Keratinocyte (primary cell): ENCODE measurements around the gene LY6G5B. TPM values are rescaled to one million over a fixed set of nuclear protein-coding genes. Genes with fewer than 3 reads are reported as not detected.

Source experiments
- DNase-seq: peaks from one replicate; pipeline ENCODE4 v3.0.0-alpha.2; 2011; ENCODE audit warnings: low read depth, missing footprints, low spot score
- FAIRE-seq: peaks from 2 replicates; lab custom pipeline; 2011; peaks lifted over from hg19 to GRCh38; lab: Jason Lieb, UNC
- H2AFZ ChIP-seq: 2 replicates; pipeline ENCODE4 v1.6.0; 2012; ENCODE audit warnings: low read length, control low read depth, inconsistent platforms; ENCODE audit not compliant: control insufficient read depth
- H3K27ac ChIP-seq: 2 replicates; pipeline ENCODE4 v1.5.1; 2011; ENCODE audit warnings: low read length; ENCODE audit not compliant: control insufficient read depth, insufficient read depth
- H3K27me3 ChIP-seq: 3 replicates; pipeline ENCODE4 v1.6.0; 2011; ENCODE audit warnings: low read length; ENCODE audit not compliant: control insufficient read depth, insufficient read depth; ENCODE audit errors: extremely low read depth
- H3K36me3 ChIP-seq, 2 experiments: 2 replicates in 1 of 2; 3 replicates in 1 of 2; pipeline ENCODE4 v1.5.1; 2011; ENCODE audit warnings: low read length in 2 of 2, mild to moderate bottlenecking in 1 of 2; ENCODE audit not compliant: control insufficient read depth in 2 of 2, insufficient read depth in 2 of 2; ENCODE audit errors: extremely low read depth in 1 of 2
- H3K4me1 ChIP-seq: 3 replicates; pipeline ENCODE4 v1.5.1; 2011; ENCODE audit warnings: low read length; ENCODE audit not compliant: control insufficient read depth, insufficient read depth; ENCODE audit errors: extremely low read depth
- H3K4me2 ChIP-seq: 3 replicates; pipeline ENCODE4 v1.6.0; 2011; ENCODE audit warnings: low read depth, low read length; ENCODE audit not compliant: control insufficient read depth, insufficient read depth; ENCODE audit errors: extremely low read depth
- H3K4me3 ChIP-seq, 3 experiments: fragments of 200-600 bp in 1 of 3; sonication (generic) in 1 of 3; 2 replicates in 2 of 3; 3 replicates in 1 of 3; pipeline ENCODE4 v1.5.1; 2011 to 2016; ENCODE audit warnings: low read length in 3 of 3, mild to moderate bottlenecking in 3 of 3, control low read depth in 2 of 3, inconsistent platforms in 1 of 3, low read depth in 1 of 3, mixed read lengths in 1 of 3, mixed run types in 1 of 3, moderate library complexity in 1 of 3; ENCODE audit not compliant: control insufficient read depth in 2 of 3, insufficient read depth in 2 of 3; ENCODE audit errors: extremely low read depth in 1 of 3
- H3K79me2 ChIP-seq: 2 replicates; pipeline ENCODE4 v1.6.0; 2012; ENCODE audit warnings: low read length; ENCODE audit not compliant: control insufficient read depth, insufficient read depth
- H3K9ac ChIP-seq: 3 replicates; pipeline ENCODE4 v1.6.0; 2011; ENCODE audit warnings: low read length; ENCODE audit not compliant: control insufficient read depth, insufficient read depth; ENCODE audit errors: extremely low read depth
- H3K9me1 ChIP-seq: 3 replicates; pipeline ENCODE4 v1.6.0; 2011; ENCODE audit warnings: low read length; ENCODE audit not compliant: control insufficient read depth, insufficient read depth; ENCODE audit errors: extremely low read depth
- H3K9me3 ChIP-seq: 2 replicates; pipeline ENCODE4 v1.5.1; 2012; ENCODE audit warnings: low read depth, low read length; ENCODE audit not compliant: control insufficient read depth
- H4K20me1 ChIP-seq: 3 replicates; pipeline ENCODE4 v1.6.0; 2011; ENCODE audit warnings: low read length; ENCODE audit not compliant: control insufficient read depth, insufficient read depth; ENCODE audit errors: extremely low read depth
- EZH2 ChIP-seq: IDR thresholded peaks from one replicate; pipeline ENCODE4 v1.6.1; 2012; ENCODE audit warnings: inconsistent platforms, mild to moderate bottlenecking, low read length, moderate library complexity
- dilution Hi-C: fragments of 300-500 bp; cut with MboI; formaldehyde crosslinking; loops from one replicate; pipeline ENCODE4 v1.7.0; 2020; ENCODE audit warnings: low sequenced_read_pairs; ENCODE audit not compliant: extremely low pct_ligation_motif_present
- polyA plus RNA-seq, 5 experiments: library from polyadenylated mRNA; depleted of rRNA in 3 of 5; stranded (reverse) in 3 of 5; stranded (forward) in 1 of 5; unstranded in 1 of 5; fragments of >200 nt; gene quantifications; 1 replicate in 1 of 5; 2 replicates in 3 of 5; 3 replicates in 1 of 5; pipeline versions ENCODE4 v1.2.1 to v1.2.3, GENCODE V29; 2011 to 2012; ENCODE audit warnings: missing spikeins in 2 of 5, low read depth in 1 of 5, low replicate concordance in 1 of 5
- TF ChIP-seq, protein P1 (sequence below), 3 experiments: IDR thresholded peaks in 1 of 3; conservative IDR thresholded peaks in 1 of 3; optimal IDR thresholded peaks in 1 of 3; 2 replicates in 2 of 3; 3 replicates in 1 of 3; pipeline versions ENCODE3 to v1.5.1; 2011; ENCODE audit warnings: low read length in 3 of 3, mild to moderate bottlenecking in 3 of 3, moderate library complexity in 2 of 3, control low read depth in 1 of 3, inconsistent platforms in 1 of 3; ENCODE audit not compliant: insufficient read depth in 2 of 3; ENCODE audit errors: extremely low read depth in 1 of 3

The LY6G5B gene
- polyA plus RNA-seq, 1 donor (not counting 4 experiments of a cell fraction or from before 2014, with no cell fraction given), result 5.2 TPM

DNA sequence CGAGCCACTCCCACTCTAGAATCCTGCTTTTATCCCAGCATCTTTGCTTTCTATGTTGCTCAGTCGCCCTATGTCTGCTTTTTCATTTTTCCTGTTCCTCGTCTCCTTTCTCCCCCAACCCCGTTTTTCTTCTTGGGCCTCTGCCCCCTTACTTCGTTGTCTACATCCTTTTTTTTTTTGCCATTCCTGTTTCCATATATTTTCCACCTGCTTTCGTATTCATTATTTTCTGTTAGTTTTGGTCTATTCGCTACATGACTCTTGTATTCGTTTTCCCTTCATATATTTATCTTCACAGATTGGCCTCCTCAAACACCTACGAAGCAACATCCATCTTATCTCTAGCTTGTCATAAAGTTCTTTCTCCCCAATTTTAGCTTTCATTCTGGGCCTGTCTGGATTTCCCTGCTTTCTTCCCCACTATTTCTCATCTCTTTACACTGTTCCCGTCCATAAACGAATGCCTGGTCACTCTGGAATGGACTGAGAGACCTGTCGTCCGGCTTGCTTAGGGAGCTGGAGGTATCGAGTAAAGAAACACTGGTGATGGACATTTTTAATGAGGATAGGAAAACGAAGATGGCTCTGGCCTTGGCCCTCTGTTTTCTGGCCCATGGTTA lies 48.3 kb upstream of the LY6G5B start:
- peak overlapping the region; percentile 81 for H3K27ac ChIP-seq
- H3K9ac ChIP-seq, result peak overlapping the region; percentile 94
- H4K20me1 ChIP-seq, result peaks cover 26% of the 10 kb centered on the region
- dilution Hi-C loops, result no loop called here
- H3K9me3 ChIP-seq, result no peaks in the 10 kb centered on the region
- H2AFZ ChIP-seq, result no peak overlapping the region
- H3K27me3 ChIP-seq, result no peaks in the 10 kb centered on the region
- H3K9me1 ChIP-seq, result peaks cover 2% of the 10 kb centered on the region
- H3K4me2 ChIP-seq, result peak overlapping the region; percentile 99
- H3K4me3 ChIP-seq, result peak overlapping the region; percentile 84 to 99 (median 88)
- FAIRE-seq (no peak), DNase-seq (no peak)
- peaks cover 14% of the 10 kb centered on the region for H3K4me1 ChIP-seq
- peaks cover 26 to 40% of the 10 kb centered on the region in 2 experiments for H3K36me3 ChIP-seq
- TF ChIP-seq, protein P1, sequence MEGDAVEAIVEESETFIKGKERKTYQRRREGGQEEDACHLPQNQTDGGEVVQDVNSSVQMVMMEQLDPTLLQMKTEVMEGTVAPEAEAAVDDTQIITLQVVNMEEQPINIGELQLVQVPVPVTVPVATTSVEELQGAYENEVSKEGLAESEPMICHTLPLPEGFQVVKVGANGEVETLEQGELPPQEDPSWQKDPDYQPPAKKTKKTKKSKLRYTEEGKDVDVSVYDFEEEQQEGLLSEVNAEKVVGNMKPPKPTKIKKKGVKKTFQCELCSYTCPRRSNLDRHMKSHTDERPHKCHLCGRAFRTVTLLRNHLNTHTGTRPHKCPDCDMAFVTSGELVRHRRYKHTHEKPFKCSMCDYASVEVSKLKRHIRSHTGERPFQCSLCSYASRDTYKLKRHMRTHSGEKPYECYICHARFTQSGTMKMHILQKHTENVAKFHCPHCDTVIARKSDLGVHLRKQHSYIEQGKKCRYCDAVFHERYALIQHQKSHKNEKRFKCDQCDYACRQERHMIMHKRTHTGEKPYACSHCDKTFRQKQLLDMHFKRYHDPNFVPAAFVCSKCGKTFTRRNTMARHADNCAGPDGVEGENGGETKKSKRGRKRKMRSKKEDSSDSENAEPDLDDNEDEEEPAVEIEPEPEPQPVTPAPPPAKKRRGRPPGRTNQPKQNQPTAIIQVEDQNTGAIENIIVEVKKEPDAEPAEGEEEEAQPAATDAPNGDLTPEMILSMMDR (optimal IDR thresholded peaks at IDR 0.05 in 1 of 3, IDR thresholded peaks at IDR 0.05 in 1 of 3, conservative IDR thresholded peaks at IDR 0.05 in 1 of 3; ENCODE audit: extremely low read depth in 1 of 3, insufficient read depth in 2 of 3, low read length in 3 of 3), result no peak
- no peak for TF ChIP-seq EZH2
- H3K79me2 ChIP-seq, result peaks cover 56% of the 10 kb centered on the region

DNA sequence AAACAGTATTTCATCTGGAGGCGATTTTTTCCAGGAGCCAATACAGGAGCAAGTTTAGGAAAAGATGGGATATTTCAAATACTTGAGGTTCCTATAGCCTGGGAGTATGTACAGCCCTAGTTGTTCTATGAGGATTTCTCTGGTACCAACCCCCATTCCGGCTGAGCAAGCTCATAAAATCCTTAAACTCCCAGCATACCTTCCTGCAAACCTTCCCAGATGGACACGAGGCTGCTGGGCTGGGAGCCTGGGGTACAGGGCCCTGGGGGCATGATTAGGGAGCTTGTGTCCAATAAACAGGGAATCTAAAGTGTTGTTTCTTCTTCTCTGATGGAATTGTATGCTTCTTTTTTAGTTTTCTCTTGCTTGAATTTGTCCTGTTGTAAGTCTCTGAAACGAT lies 47.8 kb upstream of the LY6G5B start:
- FAIRE-seq (no peak), DNase-seq (no peak)
- H3K9ac ChIP-seq, result peak overlapping the region; percentile 94
- H3K4me2 ChIP-seq, result peak overlapping the region; percentile 99
- H3K4me1 ChIP-seq, result peaks cover 14% of the 10 kb centered on the region
- H2AFZ ChIP-seq, result no peak overlapping the region
- H3K9me3 ChIP-seq, result no peaks in the 10 kb centered on the region
- peak overlapping the region; percentile 81 for H3K27ac ChIP-seq
- H4K20me1 ChIP-seq, result peaks cover 26% of the 10 kb centered on the region
- no peaks in the 10 kb centered on the region for H3K27me3 ChIP-seq
- H3K4me3 ChIP-seq, result peak overlapping the region; percentile 84 to 99 (median 88)
- peaks cover 2% of the 10 kb centered on the region for H3K9me1 ChIP-seq
- H3K36me3 ChIP-seq, result peaks cover 31 to 46% of the 10 kb centered on the region in 2 experiments
- H3K79me2 ChIP-seq, result peaks cover 59% of the 10 kb centered on the region
- dilution Hi-C loops, result no loop called here
- no peak for TF ChIP-seq EZH2
- TF ChIP-seq, protein P1 (optimal IDR thresholded peaks at IDR 0.05 in 1 of 3, IDR thresholded peaks at IDR 0.05 in 1 of 3, conservative IDR thresholded peaks at IDR 0.05 in 1 of 3; ENCODE audit: extremely low read depth in 1 of 3, insufficient read depth in 2 of 3, low read length in 3 of 3), result no peak
